HG03108 (cell line): ENCODE results near the gene AMPD3.
A peak's percentile ranks its signal among the peaks of the same experiment; 100 is the strongest.

Experiments
- ATAC-seq: cut with Tn5 transposase; IDR thresholded peaks from one replicate; pipeline ENCODE4 v1.9.1; 2021; ENCODE audit warnings: moderate library complexity; ENCODE audit not compliant: unreplicated experiment

The AMPD3 gene

GRCh38 chr11:10528121-10528520 lies 73.1 kb downstream of the AMPD3 start:
- no peak for ATAC-seq

GRCh38 chr11:10529279-10529678 lies 74.2 kb downstream of the AMPD3 start:
- ATAC-seq, result no peak

DNA sequence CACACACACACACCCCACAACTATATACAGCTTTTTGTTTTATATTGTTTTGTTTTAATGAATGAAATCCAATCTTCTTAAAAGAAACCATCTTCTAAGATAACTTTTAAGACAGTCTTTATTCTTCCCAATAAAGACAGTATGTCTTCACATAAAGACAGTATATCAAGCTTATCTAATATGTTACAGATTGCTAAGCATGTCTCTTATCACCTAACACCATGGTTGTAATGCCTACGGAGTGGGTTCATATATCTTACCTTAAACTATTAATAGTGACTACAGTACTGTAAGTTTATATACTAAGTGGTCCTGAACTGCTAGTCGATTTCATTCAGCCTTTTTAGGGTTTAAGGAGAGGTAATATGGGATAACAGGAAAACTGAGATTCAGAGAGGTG lies 77.5 kb downstream of the AMPD3 start:
- ATAC-seq, result no peak

DNA sequence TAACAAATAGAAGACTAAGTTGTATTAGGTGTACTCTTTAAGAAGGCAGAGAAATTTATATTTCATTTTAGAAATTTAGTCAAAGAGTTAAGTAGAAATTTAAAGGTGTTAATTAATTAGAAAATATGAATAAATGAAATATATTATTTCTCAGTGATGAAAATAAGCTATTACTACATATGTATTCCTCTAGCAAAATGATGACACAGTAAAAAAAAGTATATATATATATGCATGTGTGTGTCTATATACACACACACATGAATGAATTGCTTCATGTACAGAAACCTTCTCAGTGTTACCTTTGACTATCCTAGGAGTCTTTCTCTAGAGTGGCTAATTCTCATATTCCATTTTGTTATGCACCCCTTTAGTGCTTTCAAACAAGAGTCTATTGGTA lies 78.3 kb downstream of the AMPD3 start:
- ATAC-seq, result no peak

DNA sequence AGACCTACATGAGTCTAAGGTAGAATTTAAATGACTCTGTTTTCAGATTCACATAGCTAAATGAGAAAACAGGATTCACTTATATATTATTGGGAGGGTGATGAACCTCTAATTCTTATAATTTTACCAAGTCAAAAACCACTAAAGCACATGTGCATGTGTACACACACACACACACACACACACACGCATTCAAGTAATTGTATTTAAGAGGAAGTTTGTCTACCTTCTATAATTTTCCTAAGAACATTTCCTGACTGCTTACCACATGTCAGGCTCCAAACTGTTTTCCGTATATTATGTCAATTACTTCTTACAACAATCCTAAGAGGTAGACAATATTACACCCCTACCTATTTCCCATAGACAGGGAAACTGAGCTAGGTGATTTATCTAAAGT lies 79.3 kb downstream of the AMPD3 start:
- ATAC-seq, result no peak

DNA sequence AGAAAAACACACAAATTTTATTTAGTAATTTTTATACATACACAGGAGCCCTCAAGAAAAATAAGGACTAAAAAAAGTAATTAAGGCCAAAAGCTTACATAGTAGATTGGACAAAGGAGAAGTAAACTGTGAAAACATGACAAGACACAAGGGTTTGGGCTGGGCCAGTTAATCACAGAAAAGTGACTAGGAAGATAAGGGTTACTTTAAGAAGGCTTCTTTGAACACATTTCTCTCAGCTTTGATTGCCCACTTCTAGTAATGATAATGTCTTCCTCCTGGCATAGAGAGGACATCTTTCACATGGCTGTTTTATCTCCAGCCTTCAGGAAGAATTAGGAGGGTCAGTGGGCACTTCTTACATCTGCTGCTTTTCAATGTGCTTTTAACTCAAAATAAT lies 82.5 kb downstream of the AMPD3 start:
- no peak for ATAC-seq

- no peak for ATAC-seq
Measured at GRCh38 chr11:10538924-10539323, 83.9 kb downstream of the AMPD3 start.

- ATAC-seq, result no peak
Measured at GRCh38 chr11:10539339-10539738, 84.3 kb downstream of the AMPD3 start.

GRCh38 chr11:10540546-10540914 lies 85.5 kb downstream of the AMPD3 start:
- ATAC-seq, result peak; percentile 25

GRCh38 chr11:10540915-10541560 lies 86.0 kb downstream of the AMPD3 start, which contains the start of gene RNF141:
TSS of gene RNF141 (minus strand) at chr11:10541187. CDS start at chr11:10534158, 7,029 bp downstream.
- peak; percentile 96 for ATAC-seq

GRCh38 chr11:10541561-10541930 lies 86.5 kb downstream of the AMPD3 start:
- ATAC-seq, result no peak

- ATAC-seq, result no peak
Measured at GRCh38 chr11:10542776-10543175, 87.7 kb downstream of the AMPD3 start.

DNA sequence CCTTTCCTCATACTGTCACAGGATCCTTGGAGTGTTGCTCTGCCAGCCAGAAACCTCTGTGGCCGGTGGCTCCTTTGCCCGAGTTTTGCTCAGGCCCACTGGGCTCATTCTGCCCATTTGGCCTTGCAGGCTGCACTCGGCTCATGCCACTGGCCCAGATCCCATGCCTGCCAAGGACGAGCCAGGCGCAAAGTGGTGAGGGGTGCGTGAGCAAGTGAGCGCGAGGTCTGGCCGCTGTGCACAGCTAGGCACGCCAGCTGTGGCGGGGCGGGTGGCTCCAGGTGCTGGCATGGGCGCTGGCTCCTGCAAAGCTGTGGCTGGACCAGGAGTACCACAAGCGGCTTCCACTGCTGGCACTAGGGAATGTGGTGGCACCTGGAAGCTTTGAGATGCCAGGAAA lies 88.7 kb downstream of the AMPD3 start:
- ATAC-seq, result no peak

DNA sequence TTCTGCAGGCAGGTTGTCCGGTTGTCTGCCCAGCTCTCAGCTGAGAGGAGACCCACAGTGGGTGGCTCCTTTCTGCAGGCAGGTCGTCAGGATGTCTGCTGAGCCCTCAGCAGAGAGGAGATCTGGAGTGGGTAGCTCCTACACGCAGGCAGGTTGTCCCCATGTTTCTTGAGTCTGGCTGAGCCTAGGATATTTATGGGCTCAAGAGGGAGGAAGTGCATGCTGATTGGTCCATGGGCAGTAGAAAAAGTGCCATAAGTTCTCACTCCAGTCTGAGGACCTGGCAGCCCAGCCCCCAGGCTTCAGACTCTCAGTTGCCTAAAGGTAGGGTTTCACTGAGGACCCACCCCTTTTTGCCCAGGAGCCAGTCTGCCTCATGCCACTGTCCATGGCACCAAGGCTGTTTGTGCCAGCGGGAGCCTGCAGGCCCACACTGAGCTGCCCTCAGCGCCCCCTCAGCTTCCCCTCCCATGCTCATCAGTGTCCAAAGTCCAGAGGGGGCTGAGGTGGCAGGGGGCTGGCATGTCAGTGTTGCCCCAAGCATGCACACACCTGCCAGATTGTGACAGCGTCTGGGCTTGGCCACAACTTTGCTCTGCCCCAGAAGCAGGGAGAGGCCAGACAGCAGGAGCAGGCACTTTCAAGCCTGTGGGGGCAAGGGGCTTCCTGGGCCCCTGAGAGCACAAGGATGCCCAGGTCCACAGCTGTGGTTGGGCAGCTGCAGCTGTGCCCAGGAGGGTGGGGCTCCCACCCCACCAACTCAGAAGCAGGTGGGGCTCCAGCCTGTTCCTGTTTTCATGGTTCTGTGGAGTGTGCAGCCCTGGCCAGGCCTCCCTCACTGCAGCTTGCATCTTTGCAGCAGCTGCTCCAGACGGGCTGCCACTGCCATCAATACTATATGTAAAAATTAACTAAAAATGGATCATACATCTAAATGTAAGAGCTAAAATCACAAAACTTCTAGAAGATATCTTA lies 89.7 kb downstream of the AMPD3 start:
- ATAC-seq, result no peak

DNA sequence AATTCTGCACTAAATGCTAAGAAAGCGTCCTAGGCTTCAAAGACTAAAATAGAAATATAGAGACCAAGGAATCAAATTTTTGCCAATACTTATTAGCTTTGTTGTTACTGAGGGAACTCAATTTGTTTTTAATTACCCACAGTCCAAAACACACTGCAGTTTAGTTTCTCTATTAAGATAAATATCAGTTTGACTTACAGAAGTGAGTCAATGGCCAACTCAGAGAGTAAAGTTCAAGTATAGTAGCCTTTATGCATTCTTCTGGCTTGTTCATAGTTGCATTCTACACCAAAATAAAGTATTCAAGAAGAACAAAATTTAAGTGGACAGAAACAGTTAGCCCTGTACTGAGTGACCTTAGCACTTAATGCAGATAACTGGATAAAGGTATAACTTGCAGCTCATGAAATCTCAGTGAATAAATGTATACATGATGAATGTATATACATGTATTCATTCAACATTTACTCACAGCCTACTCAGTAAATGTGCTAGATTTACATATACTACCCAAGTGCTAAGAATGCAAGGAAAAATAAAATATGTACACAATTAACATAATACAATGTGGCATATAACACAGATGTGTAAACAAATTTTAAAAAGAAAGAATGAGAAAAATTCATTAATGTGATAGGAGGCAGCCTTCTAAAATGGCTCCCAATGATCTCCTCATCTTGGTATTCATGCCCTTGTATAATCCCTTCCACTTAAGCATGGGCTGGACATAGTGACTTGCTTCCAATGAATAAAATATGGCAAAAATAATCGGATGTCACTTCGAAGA lies 95.6 kb downstream of the AMPD3 start:
- ATAC-seq, result no peak

- ATAC-seq, result no peak
Measured at GRCh38 chr11:10551290-10551592, 96.2 kb downstream of the AMPD3 start.

GRCh38 chr11:10551845-10552352 lies 96.8 kb downstream of the AMPD3 start:
- no peak for ATAC-seq

GRCh38 chr11:10556590-10556989 lies 101.5 kb downstream of the AMPD3 start:
- ATAC-seq, result no peak
